Prostate gland (tissue), 1 donor: ENCODE results near the gene PNMT.

Experiments
- POLR2A ChIP-seq: fragments of 450-650 bp; IDR thresholded peaks from one replicate; pipeline ENCODE4 v1.6.1; 2016; ENCODE audit warnings: antibody characterized with exemption, mild to moderate bottlenecking
- POLR2AphosphoS5 ChIP-seq: sonication (generic); formaldehyde crosslinking; IDR thresholded peaks from one replicate; pipeline ENCODE4 v1.6.1; 2017; ENCODE audit warnings: antibody characterized with exemption

- TF ChIP-seq POLR2A (no peak), POLR2AphosphoS5 (no peak)
Observed at GRCh38 chr17:39639566-39640458, 28.4 kb upstream of the PNMT start.
